ENCODE measurements around the gene USP34.
A peak's percentile ranks its signal among the peaks of the same experiment; 100 is the strongest.
"Not testable (repeated sequence)": the region's sequence is repeated elsewhere in the genome, so short reads cannot be mapped to it uniquely, and the experiment has no call there.

Gene USP34

GRCh38 chr2:61460163-61460562 is 10.7 kb downstream of the USP34 start:
- no peak for DNase-seq (ENCODE audit: low read depth in 2 of 2)

- DNase-seq (ENCODE audit: low read depth in 2 of 2), result no peak
Measured at GRCh38 chr2:61456746-61457420, 14.0 kb downstream of the USP34 start.

- no peak for DNase-seq (ENCODE audit: low read depth in 2 of 2)
Measured at GRCh38 chr2:61456070-61456745, 14.7 kb downstream of the USP34 start.

- not testable (repeated sequence) for DNase-seq (ENCODE audit: low read depth in 2 of 2)
Measured at GRCh38 chr2:61454972-61455371, 15.9 kb downstream of the USP34 start.

GRCh38 chr2:61454383-61454782 is 16.5 kb downstream of the USP34 start:
- DNase-seq (ENCODE audit: low read depth in 2 of 2), result no peak

GRCh38 chr2:61452392-61452791 is 18.5 kb downstream of the USP34 start:
- no peak for DNase-seq (ENCODE audit: low read depth in 2 of 2)

- DNase-seq (ENCODE audit: low read depth in 2 of 2), result no peak
Measured at GRCh38 chr2:61451178-61451577, 19.7 kb downstream of the USP34 start.

GRCh38 chr2:61450144-61450543 is 20.7 kb downstream of the USP34 start:
- DNase-seq (ENCODE audit: low read depth in 2 of 2), result no peak

GRCh38 chr2:61448229-61448628 is 22.7 kb downstream of the USP34 start:
- DNase-seq (ENCODE audit: low read depth in 2 of 2), result no peak

- DNase-seq (ENCODE audit: low read depth in 2 of 2), result not testable (repeated sequence)
Measured at GRCh38 chr2:61446971-61447370, 23.9 kb downstream of the USP34 start.

- no peak for DNase-seq (ENCODE audit: low read depth in 2 of 2)
Measured at GRCh38 chr2:61443342-61444041, 27.4 kb downstream of the USP34 start.

- DNase-seq (ENCODE audit: low read depth in 2 of 2), result no peak
Measured at GRCh38 chr2:61439241-61440002, 31.5 kb downstream of the USP34 start.

- no peak for DNase-seq (ENCODE audit: low read depth in 2 of 2)
Measured at GRCh38 chr2:61438670-61439069, 32.2 kb downstream of the USP34 start.

GRCh38 chr2:61437170-61437569 is 33.7 kb downstream of the USP34 start:
- no peak for DNase-seq (ENCODE audit: low read depth in 2 of 2)

- no peak for DNase-seq (ENCODE audit: low read depth in 2 of 2)
Measured at GRCh38 chr2:61436092-61436491, 34.8 kb downstream of the USP34 start.

- no peak for DNase-seq (ENCODE audit: low read depth in 2 of 2)
Measured at GRCh38 chr2:61435291-61435690, 35.6 kb downstream of the USP34 start.

- DNase-seq (ENCODE audit: low read depth in 2 of 2), result no peak
Measured at GRCh38 chr2:61434314-61434713, 36.6 kb downstream of the USP34 start.

- DNase-seq (ENCODE audit: low read depth in 2 of 2), result no peak
Measured at GRCh38 chr2:61433606-61434005, 37.3 kb downstream of the USP34 start.

- no peak for DNase-seq (ENCODE audit: low read depth in 2 of 2)
Measured at GRCh38 chr2:61432990-61433389, 37.9 kb downstream of the USP34 start.

- no peak for DNase-seq (ENCODE audit: low read depth in 2 of 2)
Measured at GRCh38 chr2:61431345-61431744, 39.5 kb downstream of the USP34 start.

- DNase-seq (ENCODE audit: low read depth in 2 of 2), result peak; percentile 49 to 65
Measured at GRCh38 chr2:61426267-61426897, 44.5 kb downstream of the USP34 start.

Data from stimulated activated CD4-positive, alpha-beta T cell treated with anti-CD3 and anti-CD28 coated beads, Interleukin-15, amount 100 ng/mL, for 48 hours (primary cell).